HEK293 (cell line): ENCODE results near the gene CRYBG2.
A peak's percentile ranks its signal among the peaks of the same experiment; 100 is the strongest.
"Not testable (repeated sequence)": the region's sequence is repeated elsewhere in the genome, so short reads cannot be mapped to it uniquely, and the experiment has no call there.

Experiments used
- CTCF ChIA-PET: fragments of 350-600 bp; formaldehyde crosslinking; extraction: SDS; loops from one replicate; lab custom pipeline; 2021; ENCODE audit warnings: antibody characterized with exemption; lab: Yijun Ruan, JAX
- POLR2A ChIA-PET: fragments of 300-600 bp; formaldehyde crosslinking; extraction: SDS; loops from one replicate; lab custom pipeline; 2020; ENCODE audit warnings: antibody characterized with exemption, inconsistent platforms; lab: Yijun Ruan, JAX
- H3K27ac ChIP-seq: fragments of 200-500 bp; sonication (Bioruptor generic); 2 replicates; pipeline ENCODE4 v1.5.1; 2014; ENCODE audit warnings: low read depth, low read length, control low read depth, inconsistent platforms; ENCODE audit errors: extremely low read depth
- H3K36me3 ChIP-seq, 2 experiments: fragments of 200-500 bp in 1 of 2; sonication (Bioruptor generic) in 1 of 2; 1 replicate in 1 of 2; 2 replicates in 1 of 2; pipeline ENCODE4 v1.5.1; 2014 to 2017; ENCODE audit warnings: inconsistent platforms in 2 of 2, low read length in 2 of 2; ENCODE audit not compliant: control insufficient read depth in 2 of 2, insufficient read depth in 1 of 2
- H3K4me1 ChIP-seq: fragments of 200-500 bp; sonication (Bioruptor generic); 2 replicates; pipeline ENCODE4 v1.5.1; 2014; ENCODE audit warnings: mild to moderate bottlenecking, low read length, inconsistent platforms; ENCODE audit not compliant: control insufficient read depth, insufficient read depth
- H3K4me3 ChIP-seq: 2 replicates; pipeline ENCODE4 v1.5.1; 2011; ENCODE audit warnings: low read depth, mild to moderate bottlenecking, control low read depth, low read length, moderate library complexity
- H3K9me3 ChIP-seq: fragments of 200-500 bp; sonication (Bioruptor generic); 2 replicates; pipeline ENCODE4 v1.5.1; 2014; ENCODE audit warnings: low read depth, low read length, inconsistent platforms; ENCODE audit not compliant: control insufficient read depth, insufficient read depth
- EGR2 ChIP-seq: fragments of 450-650 bp; formaldehyde crosslinking; IDR thresholded peaks from 2 replicates; pipeline ENCODE4 v1.5.1; 2016; ENCODE audit warnings: low read depth, missing biosample characterization, missing genetic modification characterization
- OSR2 ChIP-seq: fragments of 450-650 bp; formaldehyde crosslinking; IDR thresholded peaks from 2 replicates; pipeline ENCODE4 v1.5.1; 2016; ENCODE audit warnings: missing biosample characterization, missing genetic modification characterization
- ZBTB21 ChIP-seq: fragments of 450-650 bp; formaldehyde crosslinking; IDR thresholded peaks from 2 replicates; pipeline ENCODE4 v1.5.1; 2017; ENCODE audit warnings: missing biosample characterization, missing genetic modification characterization
- ZFHX2 ChIP-seq: fragments of 450-650 bp; formaldehyde crosslinking; conservative IDR thresholded peaks from 2 replicates; pipeline ENCODE4 v1.5.1; 2016; ENCODE audit warnings: missing biosample characterization, missing genetic modification characterization
- ZIC2 ChIP-seq: fragments of 450-650 bp; formaldehyde crosslinking; IDR thresholded peaks from 2 replicates; pipeline ENCODE4 v1.5.1; 2016; ENCODE audit warnings: missing biosample characterization, missing genetic modification characterization
- ZNF211 ChIP-seq: fragments of 450-650 bp; formaldehyde crosslinking; IDR thresholded peaks from 2 replicates; pipeline ENCODE4 v1.5.1; 2016; ENCODE audit warnings: low read depth, missing biosample characterization, missing genetic modification characterization
- ZNF214 ChIP-seq: fragments of 450-650 bp; formaldehyde crosslinking; IDR thresholded peaks from 2 replicates; pipeline ENCODE4 v1.5.1; 2017; ENCODE audit warnings: missing biosample characterization, mild to moderate bottlenecking, missing genetic modification characterization, borderline replicate concordance
- ZNF341 ChIP-seq: fragments of 450-650 bp; formaldehyde crosslinking; IDR thresholded peaks from 2 replicates; pipeline ENCODE4; 2016; ENCODE audit warnings: low read depth, missing biosample characterization, missing genetic modification characterization
- ZNF426 ChIP-seq: fragments of 450-650 bp; formaldehyde crosslinking; IDR thresholded peaks from 2 replicates; pipeline ENCODE4 v1.5.1; 2017; ENCODE audit warnings: missing biosample characterization, missing genetic modification characterization, mild to moderate bottlenecking, inconsistent platforms, moderate library complexity
- ZNF558 ChIP-seq: fragments of 450-650 bp; formaldehyde crosslinking; IDR thresholded peaks from 2 replicates; pipeline ENCODE4 v1.5.1; 2016; ENCODE audit warnings: missing biosample characterization, missing genetic modification characterization
- ZNF629 ChIP-seq: fragments of 450-650 bp; formaldehyde crosslinking; IDR thresholded peaks from 2 replicates; pipeline ENCODE4 v1.5.1; 2017; ENCODE audit warnings: missing biosample characterization, missing genetic modification characterization
- ZNF660 ChIP-seq: fragments of 450-650 bp; IDR thresholded peaks from 2 replicates; pipeline ENCODE4 v1.5.1; 2018; ENCODE audit warnings: missing biosample characterization, mild to moderate bottlenecking, missing genetic modification characterization
- ZNF670 ChIP-seq: fragments of 450-650 bp; formaldehyde crosslinking; IDR thresholded peaks from 2 replicates; pipeline ENCODE4 v1.5.1; 2016; ENCODE audit warnings: missing biosample characterization, missing genetic modification characterization, low read depth
- TF ChIP-seq, protein P1 (sequence below): fragments of 450-650 bp; formaldehyde crosslinking; IDR thresholded peaks from 2 replicates; pipeline ENCODE4 v1.5.1; 2017; ENCODE audit warnings: missing biosample characterization, missing genetic modification characterization
- TF ChIP-seq, protein P2 (sequence below): fragments of 450-650 bp; formaldehyde crosslinking; IDR thresholded peaks from 2 replicates; pipeline ENCODE4 v1.5.1; 2016; ENCODE audit warnings: missing biosample characterization, missing genetic modification characterization
- TF ChIP-seq, protein P3 (sequence below): fragments of 450-650 bp; formaldehyde crosslinking; IDR thresholded peaks from 2 replicates; pipeline ENCODE4 v1.5.1; 2016; ENCODE audit warnings: missing biosample characterization, missing genetic modification characterization

Gene CRYBG2

DNA sequence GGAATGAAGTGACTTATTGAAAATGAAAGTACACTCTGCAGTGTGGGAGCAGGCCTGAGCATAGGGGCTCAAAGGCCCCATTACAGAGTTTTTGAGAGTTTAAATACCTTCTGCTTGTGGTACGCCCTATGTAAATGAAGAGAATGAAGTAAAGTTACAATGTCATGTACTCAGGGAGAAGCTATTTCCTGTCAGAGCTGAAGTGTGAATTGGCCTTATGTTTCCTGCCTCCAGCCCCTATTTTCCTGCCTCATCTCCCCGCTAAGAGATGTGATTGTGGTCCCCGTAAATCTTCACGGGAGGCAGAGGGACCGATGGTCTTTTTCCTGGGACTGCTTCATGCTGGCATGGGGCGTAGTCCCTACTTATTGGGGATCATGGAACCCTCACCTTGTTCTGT is 21.2 kb upstream of the CRYBG2 start (continued):
- TF ChIP-seq, protein P1, sequence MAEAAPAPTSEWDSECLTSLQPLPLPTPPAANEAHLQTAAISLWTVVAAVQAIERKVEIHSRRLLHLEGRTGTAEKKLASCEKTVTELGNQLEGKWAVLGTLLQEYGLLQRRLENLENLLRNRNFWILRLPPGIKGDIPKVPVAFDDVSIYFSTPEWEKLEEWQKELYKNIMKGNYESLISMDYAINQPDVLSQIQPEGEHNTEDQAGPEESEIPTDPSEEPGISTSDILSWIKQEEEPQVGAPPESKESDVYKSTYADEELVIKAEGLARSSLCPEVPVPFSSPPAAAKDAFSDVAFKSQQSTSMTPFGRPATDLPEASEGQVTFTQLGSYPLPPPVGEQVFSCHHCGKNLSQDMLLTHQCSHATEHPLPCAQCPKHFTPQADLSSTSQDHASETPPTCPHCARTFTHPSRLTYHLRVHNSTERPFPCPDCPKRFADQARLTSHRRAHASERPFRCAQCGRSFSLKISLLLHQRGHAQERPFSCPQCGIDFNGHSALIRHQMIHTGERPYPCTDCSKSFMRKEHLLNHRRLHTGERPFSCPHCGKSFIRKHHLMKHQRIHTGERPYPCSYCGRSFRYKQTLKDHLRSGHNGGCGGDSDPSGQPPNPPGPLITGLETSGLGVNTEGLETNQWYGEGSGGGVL = no peak
- no peak for TF ChIP-seq ZNF670 (tag by site-specific recombination)
- TF ChIP-seq, protein P2, sequence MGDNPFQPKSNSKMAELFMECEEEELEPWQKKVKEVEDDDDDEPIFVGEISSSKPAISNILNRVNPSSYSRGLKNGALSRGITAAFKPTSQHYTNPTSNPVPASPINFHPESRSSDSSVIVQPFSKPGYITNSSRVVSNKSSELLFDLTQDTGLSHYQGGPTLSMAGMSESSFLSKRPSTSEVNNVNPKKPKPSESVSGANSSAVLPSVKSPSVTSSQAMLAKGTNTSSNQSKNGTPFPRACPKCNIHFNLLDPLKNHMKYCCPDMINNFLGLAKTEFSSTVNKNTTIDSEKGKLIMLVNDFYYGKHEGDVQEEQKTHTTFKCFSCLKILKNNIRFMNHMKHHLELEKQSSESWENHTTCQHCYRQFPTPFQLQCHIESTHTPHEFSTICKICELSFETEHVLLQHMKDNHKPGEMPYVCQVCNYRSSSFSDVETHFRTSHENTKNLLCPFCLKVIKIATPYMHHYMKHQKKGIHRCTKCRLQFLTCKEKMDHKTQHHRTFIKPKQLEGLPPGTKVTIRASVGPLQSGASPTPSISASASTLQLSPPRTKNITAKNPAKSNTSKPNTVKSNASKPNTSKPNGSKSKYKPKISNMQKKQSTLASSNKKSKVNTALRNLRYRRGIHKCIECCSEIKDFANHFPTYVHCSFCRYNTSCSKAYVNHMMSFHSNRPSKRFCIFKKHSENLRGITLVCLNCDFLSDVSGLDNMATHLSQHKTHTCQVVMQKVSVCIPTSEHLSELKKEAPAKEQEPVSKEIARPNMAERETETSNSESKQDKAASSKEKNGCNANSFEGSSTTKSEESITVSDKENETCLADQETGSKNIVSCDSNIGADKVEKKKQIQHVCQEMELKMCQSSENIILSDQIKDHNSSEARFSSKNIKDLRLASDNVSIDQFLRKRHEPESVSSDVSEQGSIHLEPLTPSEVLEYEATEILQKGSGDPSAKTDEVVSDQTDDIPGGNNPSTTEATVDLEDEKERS (tag by site-specific recombination) = no peak
- TF ChIP-seq ZNF558 (tag by site-specific recombination) = no peak
- TF ChIP-seq ZIC2 (tag by site-specific recombination) = no peak
- no peak for TF ChIP-seq ZNF341 (tag by site-specific recombination)
- no peak for TF ChIP-seq OSR2

DNA sequence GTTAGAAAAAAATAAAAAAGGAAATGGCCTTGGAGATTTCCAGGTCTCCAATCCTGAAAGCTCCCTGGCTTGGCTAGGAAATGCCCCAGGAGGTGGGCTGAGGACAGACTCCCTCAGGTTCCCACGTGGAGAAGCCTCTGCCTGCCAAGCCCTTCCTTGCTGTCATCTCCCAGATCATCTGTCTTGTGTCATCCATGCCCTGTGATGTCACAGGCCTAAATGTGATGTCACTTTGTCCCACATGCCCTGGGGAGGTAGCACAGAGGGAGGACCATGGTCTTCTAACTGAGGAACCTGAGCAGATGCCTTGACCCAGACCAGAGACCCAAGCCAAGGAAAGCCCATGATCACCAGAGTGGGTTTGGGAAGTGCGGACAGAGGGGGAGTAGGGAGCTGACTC is 20.4 kb upstream of the CRYBG2 start:
- POLR2A ChIA-PET = not testable (repeated sequence)
- TF ChIP-seq ZNF629 (tag by site-specific recombination) = peak; percentile 92
- peak; percentile 87 for TF ChIP-seq ZBTB21
- 0 out of 2 replicates have a peak, but pooled peaks have one; percentile 6 for TF ChIP-seq ZIC2 (tag by site-specific recombination)
- TF ChIP-seq, all 188 proteins: peak for 3; not testable (repeated sequence) for 185
- H3K36me3 ChIP-seq, H3K9me3 ChIP-seq, H3K4me1 ChIP-seq, H3K27ac ChIP-seq, H3K4me3 ChIP-seq: not testable (repeated sequence)
- CTCF ChIA-PET = interaction anchor here (0.6 to 7.0 kb wide), 11 partner anchors 8 to 826 kb away, joined by 3 to 81 read pairs (median 5); no protein-coding TSS in a partner anchor

DNA sequence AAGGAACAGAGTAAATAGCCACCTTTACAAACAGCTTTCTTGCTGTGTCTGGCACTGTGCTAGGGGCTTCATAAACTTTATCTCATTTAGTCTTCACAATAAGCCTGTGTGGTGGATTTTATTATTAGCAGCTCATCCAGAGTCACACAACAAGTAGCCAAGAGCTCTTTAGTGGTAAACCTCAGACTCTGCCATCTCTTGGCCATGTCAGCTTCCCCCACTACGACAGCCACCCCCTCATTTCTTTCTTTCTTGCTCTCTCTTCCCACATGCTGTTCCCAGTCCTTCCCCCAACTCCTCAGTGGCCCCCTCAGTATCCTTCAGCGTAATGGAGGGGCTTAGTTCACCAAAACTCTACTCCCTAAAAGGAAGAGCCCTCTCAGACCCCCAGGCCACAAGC is 19.9 kb upstream of the CRYBG2 start:
- TF ChIP-seq, protein P3, sequence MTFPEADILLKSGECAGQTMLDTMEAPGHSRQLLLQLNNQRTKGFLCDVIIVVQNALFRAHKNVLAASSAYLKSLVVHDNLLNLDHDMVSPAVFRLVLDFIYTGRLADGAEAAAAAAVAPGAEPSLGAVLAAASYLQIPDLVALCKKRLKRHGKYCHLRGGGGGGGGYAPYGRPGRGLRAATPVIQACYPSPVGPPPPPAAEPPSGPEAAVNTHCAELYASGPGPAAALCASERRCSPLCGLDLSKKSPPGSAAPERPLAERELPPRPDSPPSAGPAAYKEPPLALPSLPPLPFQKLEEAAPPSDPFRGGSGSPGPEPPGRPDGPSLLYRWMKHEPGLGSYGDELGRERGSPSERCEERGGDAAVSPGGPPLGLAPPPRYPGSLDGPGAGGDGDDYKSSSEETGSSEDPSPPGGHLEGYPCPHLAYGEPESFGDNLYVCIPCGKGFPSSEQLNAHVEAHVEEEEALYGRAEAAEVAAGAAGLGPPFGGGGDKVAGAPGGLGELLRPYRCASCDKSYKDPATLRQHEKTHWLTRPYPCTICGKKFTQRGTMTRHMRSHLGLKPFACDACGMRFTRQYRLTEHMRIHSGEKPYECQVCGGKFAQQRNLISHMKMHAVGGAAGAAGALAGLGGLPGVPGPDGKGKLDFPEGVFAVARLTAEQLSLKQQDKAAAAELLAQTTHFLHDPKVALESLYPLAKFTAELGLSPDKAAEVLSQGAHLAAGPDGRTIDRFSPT = no peak
- TF ChIP-seq ZNF211 (tag by site-specific recombination) = no peak
- TF ChIP-seq ZNF214 = no peak
- no peak for TF ChIP-seq ZNF341 (tag by site-specific recombination)
- TF ChIP-seq ZNF426 (tag by site-specific recombination) = no peak
- TF ChIP-seq EGR2 (tag by site-specific recombination) = peak; percentile 43; the same call in 1 of the 2 replicates
- TF ChIP-seq ZNF660 (tag by site-specific recombination) = no peak
- TF ChIP-seq ZFHX2 (tag by site-specific recombination) = peak; percentile 50
- TF ChIP-seq, all 188 proteins: peak for 2
- ChIA-PET POLR2A (no interaction called here), CTCF (interaction anchor here (0.6 to 7.0 kb wide), 7 partner anchors 9 to 515 kb away, joined by 3 to 81 read pairs (median 3); no protein-coding TSS in a partner anchor)
- no peak overlapping the region for H3K27ac ChIP-seq
- H3K4me1 ChIP-seq = no peaks in the 10 kb centered on the region
- H3K9me3 ChIP-seq = no peaks in the 10 kb centered on the region
- H3K36me3 ChIP-seq = no peaks in the 10 kb centered on the region
- no peak overlapping the region for H3K4me3 ChIP-seq
